ENCODE data around the gene DOHH.
"Not testable (repeated sequence)": the region's sequence is repeated elsewhere in the genome, so short reads cannot be mapped to it uniquely, and the experiment has no call there.

The DOHH gene

GRCh38 chr19:3530389-3530788, 29.9 kb upstream of the DOHH start:
- no peak for TF ChIP-seq CTCF (IDR thresholded peaks at IDR 0.05; ENCODE audit: extremely low read depth, insufficient read depth, missing control alignments)
- in situ Hi-C loops (cut with MboI; ENCODE audit: low pct_unique_long_range_greater_than_20kb, low sequenced_read_pairs, unreplicated experiment) = no loop called here
- no peak for DNase-seq (ENCODE audit: low spot score)

DNA sequence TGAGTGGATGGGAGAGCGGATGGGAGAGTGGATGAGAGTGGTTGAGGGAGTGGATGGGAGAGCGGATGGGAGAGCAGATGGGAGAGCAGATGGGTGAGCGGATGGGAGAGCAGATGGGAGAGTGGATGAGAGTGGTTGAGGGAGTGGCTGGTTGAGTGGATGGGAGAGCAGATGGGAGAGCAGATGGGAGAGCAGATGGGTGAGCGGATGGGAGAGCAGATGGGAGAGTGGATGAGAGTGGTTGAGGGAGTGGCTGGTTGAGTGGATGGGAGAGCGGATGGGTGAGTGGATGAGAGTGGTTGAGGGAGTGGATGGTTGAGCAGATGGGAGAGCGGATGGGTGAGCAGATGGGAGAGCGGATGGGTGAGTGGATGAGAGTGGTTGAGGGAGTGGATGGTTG, 28.8 kb upstream of the DOHH start:
- in situ Hi-C loops (cut with MboI; ENCODE audit: low pct_unique_long_range_greater_than_20kb, low sequenced_read_pairs, unreplicated experiment); DNase-seq (ENCODE audit: low spot score): not testable (repeated sequence)

DNA sequence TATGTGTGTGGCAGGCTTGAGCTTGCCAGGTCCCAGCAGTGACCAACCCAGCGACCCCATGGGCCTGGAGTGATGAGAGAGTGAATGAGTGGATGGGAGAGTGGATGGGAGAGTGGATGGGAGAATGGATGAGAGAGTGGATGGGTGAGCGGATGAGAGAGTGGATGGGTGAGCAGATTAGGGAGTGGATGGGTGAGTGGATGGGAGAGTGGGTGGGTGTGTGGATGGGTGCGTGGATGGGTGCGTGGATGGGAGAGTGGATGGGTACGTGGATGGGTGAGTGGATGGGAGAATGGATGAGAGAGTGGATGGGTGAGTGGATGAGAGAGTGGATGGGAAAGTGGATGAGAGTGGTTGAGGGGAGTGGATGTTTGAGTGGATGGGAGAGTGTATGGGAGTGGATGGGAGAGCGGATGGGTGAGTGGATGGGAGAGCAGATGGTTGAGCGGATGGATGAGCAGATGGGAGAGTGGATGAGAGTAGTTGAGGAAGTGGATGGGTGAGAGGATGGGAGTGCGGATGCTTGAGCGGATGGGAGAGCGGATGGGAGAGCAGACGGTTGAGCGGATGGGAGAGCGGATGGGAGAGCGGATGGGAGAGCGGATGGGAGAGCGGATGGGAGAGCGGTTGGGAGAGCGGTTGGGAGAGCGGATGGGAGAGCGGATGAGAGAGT, 28.2 kb upstream of the DOHH start:
- in situ Hi-C loops (cut with MboI; ENCODE audit: low pct_unique_long_range_greater_than_20kb, low sequenced_read_pairs, unreplicated experiment) = no loop called here
- no peak for DNase-seq (ENCODE audit: low spot score)
- TF ChIP-seq CTCF (IDR thresholded peaks at IDR 0.05; ENCODE audit: extremely low read depth, insufficient read depth, missing control alignments) = no peak

- no peak for DNase-seq (ENCODE audit: low spot score)
- in situ Hi-C loops (cut with MboI; ENCODE audit: low pct_unique_long_range_greater_than_20kb, low sequenced_read_pairs, unreplicated experiment) = no loop called here
- no peak for TF ChIP-seq CTCF (IDR thresholded peaks at IDR 0.05; ENCODE audit: extremely low read depth, insufficient read depth, missing control alignments)
Measured at GRCh38 chr19:3528080-3528479, 27.6 kb upstream of the DOHH start.

DNA sequence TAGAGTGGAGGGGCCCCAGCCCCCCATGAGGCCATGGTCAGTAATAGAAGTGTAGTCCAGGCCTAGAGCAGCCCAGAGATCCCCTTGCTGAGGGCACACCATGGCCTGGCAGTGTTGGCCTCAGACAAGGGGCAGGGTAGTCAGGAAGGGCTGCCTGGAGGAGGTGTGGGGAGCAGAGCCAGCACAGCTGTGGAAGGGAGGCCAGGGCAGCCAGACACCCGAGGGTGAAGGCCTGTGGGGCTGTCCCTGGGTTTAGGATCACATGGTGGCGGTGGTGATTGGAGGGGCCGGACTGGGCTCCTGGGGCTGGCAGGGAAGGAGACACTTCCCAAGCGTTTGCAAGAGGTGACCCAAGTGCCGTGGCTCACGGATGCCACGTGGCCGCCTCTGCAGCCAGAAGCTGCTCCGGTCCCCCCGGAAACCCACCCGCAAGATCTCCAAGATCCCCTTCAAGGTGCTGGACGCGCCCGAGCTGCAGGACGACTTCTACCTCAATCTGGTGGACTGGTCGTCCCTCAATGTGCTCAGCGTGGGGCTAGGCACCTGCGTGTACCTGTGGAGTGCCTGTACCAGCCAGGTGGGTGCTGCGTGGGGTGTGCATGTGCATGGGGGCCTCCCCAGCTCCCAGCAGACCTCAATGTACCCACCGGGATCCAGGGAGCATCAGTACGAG, 26.9 kb upstream of the DOHH start:
- TF ChIP-seq CTCF (IDR thresholded peaks at IDR 0.05; ENCODE audit: extremely low read depth, insufficient read depth, missing control alignments) = no peak
- in situ Hi-C loops (cut with MboI; ENCODE audit: low pct_unique_long_range_greater_than_20kb, low sequenced_read_pairs, unreplicated experiment) = no loop called here
- no peak for DNase-seq (ENCODE audit: low spot score)

DNA sequence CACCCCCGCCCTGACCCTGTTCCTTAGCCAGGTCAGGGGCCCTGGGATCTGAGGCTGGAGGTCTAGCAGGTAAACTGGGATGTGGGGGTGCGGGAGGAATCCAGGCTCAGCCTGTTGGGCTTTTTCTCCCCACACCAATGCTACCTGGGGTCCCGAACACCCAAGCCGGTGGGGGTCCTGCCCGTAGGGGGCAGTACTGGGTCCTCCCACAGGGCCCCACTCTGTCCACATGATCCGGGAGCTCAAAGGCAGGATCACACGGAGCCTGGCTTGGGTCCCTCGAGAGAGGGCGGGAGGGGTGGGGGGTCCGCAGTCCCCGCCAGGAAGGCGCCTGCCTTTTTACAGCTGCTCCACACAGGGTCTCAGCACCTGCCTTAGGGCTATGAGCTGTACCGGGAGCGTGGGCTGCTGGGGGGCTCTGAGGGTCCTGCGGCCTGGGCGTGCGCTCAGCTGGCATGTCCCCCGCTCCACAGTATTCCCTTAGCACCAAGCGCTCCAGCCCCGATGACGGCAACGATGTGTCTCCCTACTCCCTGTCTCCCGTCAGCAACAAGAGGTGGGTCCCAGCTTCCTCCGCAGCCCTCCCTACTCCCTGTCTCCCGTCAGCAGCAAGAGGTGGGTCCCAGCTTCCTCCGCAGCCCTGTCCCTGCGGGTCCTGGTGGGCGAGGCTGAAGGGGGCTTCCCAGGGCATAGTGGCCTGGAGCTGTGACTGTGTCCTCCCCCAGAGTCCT, 26.2 kb upstream of the DOHH start:
- in situ Hi-C loops (cut with MboI; ENCODE audit: low pct_unique_long_range_greater_than_20kb, low sequenced_read_pairs, unreplicated experiment) = no loop called here
- peak; percentile 22 for TF ChIP-seq CTCF (IDR thresholded peaks at IDR 0.05; ENCODE audit: extremely low read depth, insufficient read depth, missing control alignments)
- DNase-seq (ENCODE audit: low spot score) = no peak

- in situ Hi-C loops (cut with MboI; ENCODE audit: low pct_unique_long_range_greater_than_20kb, low sequenced_read_pairs, unreplicated experiment) = no loop called here
- DNase-seq (ENCODE audit: low spot score) = no peak
- TF ChIP-seq CTCF (IDR thresholded peaks at IDR 0.05; ENCODE audit: extremely low read depth, insufficient read depth, missing control alignments) = no peak
Measured at GRCh38 chr19:3524904-3525451, 24.5 kb upstream of the DOHH start.
